ENCODE measurements around the gene MRPS6. TPM values are rescaled to one million over a fixed set of nuclear protein-coding genes. Genes with fewer than 3 reads are reported as not detected.

Gene MRPS6
- polyA plus RNA-seq, 4 donors: 129 to 152 (median 137) TPM

DNA sequence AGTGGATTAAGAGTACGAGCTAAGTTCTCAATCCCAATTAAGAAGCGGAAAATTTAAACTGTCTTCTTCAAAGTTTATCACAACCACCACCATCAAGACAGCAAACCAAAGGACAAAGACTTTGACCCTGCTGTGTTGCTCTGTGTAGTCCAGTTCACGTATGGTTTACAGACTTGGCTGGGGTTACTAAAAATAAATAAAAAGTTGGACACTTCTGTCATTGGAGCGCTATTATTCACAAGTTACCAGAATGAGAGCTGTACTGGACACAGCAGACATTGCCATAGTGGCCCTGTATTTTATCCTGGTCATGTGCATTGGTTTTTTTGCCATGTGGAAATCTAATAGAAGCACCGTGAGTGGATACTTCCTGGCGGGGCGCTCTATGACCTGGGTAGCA, 21.6 kb downstream of the MRPS6 start:
- no peak for DNase-seq (ENCODE audit: low read depth in 4 of 4, low spot score in 3 of 4)

DNA sequence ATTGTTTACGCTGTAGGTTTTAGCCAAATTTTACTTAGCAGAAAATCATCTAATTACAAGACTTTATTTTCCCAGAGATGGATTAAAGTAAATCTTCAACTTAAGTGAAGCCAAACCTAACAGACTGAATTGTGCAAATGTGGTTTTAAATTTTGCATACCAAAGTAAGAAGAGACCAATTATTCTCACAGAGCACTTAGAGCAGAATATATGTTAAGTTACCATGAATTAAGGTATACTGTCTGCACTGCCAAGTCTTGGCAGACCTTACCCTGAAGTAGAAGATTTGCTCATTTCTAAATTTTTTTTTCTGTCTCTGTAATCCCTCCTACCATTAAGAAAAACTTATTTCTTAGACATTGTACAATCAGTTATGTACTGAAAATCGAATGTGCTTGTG, 24.1 kb downstream of the MRPS6 start:
- DNase-seq (ENCODE audit: low read depth in 4 of 4, low spot score in 3 of 4): no peak

DNA sequence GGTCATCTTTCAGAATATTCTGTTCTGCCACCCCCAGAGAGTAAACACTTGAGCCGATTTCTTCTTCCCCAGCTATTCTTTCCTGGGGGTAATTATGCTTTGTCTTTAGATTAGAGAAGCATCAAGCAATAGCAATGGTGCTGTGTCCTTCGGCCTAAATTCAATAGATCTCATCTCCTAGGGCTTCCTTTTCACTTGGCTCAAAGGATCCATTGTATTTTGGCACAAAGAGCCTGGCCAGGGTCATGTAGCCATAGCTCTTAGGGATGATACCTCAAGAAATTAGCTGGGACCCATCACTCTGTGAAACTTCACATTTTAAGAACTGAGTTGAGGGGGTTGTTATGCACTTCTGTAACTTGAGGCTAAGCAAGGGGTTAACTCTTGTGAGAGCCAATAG, 27.0 kb downstream of the MRPS6 start:
- DNase-seq (ENCODE audit: low read depth in 4 of 4, low spot score in 3 of 4): no peak

DNA sequence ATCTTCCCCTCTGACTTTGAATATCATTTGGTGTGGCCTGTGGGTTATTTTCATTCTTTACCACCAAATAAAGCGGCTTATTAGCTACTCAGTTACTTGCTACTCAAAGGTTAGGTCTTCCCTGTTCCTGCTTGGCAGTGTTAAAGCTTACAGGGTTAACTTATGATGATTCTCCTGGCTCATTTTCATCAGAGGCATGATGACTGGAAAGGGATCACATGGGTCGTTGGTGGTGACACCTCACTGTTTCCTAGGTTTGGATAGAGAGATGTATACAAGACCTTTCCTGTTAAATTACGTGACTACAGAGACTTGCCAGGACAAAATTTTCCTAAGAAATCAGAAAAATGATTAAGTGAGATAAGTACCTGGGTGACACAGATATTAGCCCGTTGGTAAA, 27.4 kb downstream of the MRPS6 start:
- no peak for DNase-seq (ENCODE audit: low read depth in 4 of 4, low spot score in 3 of 4)

DNA sequence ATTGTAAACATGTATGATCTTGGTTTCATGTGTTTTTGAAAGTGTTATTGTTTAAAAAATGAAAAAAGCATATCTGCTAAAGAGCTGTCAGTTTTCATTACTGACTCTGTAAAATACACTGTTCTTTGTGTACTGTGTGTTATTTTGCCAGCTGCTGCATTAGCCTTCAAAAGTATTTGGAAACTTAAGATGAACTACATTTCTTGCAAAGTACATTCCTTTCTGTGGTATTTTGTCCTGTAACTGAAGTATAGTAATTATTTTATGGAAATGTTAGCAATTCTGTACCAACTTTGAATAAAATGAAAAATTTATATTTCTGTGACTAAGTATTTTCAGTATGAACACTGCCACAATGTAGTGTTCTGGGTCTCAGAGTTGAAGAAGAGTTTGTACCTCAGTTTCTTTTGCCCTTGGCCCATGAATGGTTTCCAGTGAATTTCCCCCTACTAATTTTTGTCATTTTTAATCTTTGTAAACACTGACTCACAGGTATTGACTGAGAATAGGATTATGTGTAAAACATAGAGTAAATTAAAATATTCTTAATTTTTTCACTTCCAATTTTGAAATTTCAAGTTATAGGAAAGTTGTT, 32.7 kb downstream of the MRPS6 start:
- DNase-seq (ENCODE audit: low read depth in 4 of 4, low spot score in 3 of 4): no peak

DNA sequence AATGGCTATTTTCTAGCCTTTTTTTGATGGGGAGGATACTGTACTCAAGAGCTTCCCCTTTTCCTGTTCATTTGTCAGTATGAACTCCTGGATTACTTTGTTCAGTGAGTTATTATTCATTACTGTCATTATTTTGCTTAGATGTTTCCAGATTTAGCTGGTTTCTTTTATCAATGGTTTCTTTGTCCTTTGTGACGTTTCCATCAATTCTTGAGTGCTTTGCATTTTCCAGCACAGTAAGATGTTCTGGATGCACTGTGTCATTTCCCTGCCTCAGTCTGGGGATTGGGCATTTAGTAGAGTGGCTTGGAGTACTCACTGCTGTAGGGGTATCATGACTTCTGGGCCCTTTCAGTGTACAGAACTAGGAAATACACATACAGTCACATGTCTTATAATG, 34.2 kb downstream of the MRPS6 start:
- DNase-seq (ENCODE audit: low read depth in 4 of 4, low spot score in 3 of 4): no peak

DNA sequence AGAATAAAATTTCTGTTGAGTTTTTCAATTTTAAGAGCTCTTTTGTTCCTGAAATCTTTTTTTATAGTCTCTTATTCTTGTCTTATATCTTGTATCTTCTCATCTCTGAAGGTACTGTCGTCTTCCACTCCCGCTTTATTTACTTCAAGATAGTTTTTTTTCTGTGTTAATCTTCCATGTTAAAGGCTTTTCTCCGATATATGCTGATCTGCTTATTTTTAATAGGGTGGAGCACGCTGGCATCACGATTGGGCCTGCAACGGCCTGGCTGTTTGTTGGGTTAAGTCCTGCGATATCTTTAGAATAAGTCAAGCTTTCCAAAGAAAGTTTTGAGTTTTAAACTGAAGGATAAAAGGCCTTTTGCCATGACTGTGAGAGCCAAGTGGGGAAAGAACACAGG, 35.7 kb downstream of the MRPS6 start:
- no peak for DNase-seq (ENCODE audit: low read depth in 4 of 4, low spot score in 3 of 4)

DNA sequence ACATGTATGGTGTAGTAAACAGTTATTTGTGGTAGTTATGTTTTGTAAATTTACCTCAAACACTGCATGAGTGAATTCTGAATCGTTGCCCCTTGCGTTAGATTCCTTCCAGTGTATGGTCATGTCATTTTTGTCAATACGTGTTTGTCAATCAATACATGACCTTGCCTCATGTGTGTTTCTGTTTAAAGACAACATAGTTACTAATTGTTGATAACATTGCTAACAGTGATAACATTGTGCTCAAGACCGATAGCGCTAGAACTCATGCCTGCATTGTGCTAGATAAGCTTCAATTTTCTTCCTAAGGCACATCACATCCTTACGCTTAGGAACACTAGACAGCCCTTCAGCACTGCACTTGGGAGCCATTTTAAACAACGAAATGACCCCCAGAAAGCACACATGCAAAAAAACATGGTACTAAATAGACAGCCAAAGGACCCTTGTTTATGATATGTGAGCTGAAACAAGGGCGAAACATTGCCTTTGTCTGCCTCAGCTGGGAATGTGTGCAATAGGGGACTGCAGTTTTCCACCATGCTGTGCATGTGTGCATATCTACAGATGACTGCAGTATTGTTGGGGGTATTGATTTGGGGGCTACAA, 37.3 kb downstream of the MRPS6 start:
- DNase-seq (ENCODE audit: low read depth in 4 of 4, low spot score in 3 of 4): no peak

DNA sequence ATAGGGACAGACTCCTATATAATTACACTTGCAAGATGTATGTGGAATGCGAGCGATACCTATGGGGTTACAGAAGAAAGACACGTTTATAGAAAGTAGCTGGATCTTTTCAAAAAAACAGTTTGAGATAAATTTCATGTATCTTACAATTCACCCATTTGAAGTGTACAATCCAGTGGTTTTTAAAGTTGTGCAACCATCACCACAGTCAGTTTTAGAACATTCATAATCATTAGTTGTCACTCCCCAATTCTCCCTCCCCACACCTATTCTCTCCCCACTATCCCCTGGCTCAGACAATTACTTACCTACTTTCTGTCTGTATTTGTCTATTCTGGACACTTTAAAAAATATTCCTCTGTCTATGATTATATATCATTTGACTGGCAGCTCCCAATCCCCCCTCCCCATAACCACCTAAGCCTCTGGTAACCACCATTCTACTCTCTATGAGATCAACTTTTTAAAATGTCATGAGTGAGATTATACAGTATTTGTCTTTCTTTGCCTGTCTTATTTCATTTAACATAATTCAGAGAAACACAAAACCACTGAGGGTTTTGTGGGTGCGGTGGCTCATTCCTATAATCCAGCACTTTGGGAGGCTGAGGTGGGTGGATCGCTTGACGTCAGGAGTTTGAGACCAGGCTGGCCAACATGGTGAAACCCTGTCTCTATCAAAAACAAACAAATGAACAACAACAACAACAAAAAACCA, 39.1 kb downstream of the MRPS6 start:
- DNase-seq (ENCODE audit: low read depth in 4 of 4, low spot score in 3 of 4): no peak

DNA sequence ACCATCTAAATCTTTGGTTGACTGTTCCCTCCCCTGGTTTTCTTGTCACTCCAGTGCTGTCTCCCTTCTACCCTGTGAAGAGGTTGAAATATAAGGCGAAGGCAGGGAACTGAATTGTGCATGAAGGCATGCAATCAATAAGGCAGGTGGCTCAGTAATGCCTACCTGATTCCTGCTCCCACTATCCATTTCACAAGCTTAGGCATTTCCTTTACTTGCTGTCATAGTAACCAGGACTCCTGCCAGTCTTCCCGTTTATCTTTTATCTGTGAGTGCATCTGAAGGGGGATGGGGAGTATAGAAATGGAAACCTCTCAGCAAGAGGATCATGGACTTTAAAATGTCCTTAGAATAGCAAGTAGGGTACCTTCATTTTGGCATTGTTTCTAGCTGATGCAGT, 40.5 kb downstream of the MRPS6 start:
- no peak for DNase-seq (ENCODE audit: low read depth in 4 of 4, low spot score in 3 of 4)

DNA sequence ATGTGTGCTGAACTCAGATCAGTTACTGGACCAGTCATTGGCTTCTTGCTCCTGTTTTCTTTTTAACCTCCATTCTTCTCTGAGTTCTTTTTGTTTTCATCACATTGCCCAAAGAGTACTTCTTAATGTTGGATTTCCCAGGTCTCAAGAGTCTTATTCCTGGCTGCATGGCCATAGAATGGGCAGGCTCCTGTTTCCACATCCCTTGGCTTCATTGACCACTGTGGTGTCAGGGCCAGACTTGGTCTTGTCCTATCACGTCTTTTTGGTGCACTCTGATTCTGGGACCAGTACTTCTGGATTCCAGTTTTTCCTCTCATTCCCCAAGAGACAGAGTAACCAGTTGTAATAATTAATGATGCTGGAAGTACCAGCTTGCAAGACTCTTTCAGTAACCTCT, 41.8 kb downstream of the MRPS6 start:
- DNase-seq (ENCODE audit: low read depth in 4 of 4, low spot score in 3 of 4): no peak

DNA sequence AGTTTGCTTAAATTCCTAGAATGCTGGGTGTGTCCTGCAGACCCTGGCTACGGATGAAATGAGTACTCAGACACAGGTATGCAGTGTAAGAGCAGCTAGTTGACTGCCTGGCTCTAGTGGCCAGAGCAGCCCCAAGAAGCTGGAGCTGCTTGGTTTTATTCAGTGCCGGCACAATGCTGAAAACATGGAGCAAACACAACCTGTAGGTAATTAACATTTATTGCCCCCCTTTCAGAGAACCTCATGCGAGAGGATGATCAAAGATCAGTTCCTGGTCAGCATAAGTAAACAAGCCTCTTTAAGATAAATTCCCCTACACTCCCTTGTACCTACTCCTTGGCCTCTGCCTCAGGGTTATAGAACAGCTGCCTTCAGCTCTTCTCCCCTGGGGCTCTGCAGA, 43.2 kb downstream of the MRPS6 start:
- no peak for DNase-seq (ENCODE audit: low read depth in 4 of 4, low spot score in 3 of 4)

DNA sequence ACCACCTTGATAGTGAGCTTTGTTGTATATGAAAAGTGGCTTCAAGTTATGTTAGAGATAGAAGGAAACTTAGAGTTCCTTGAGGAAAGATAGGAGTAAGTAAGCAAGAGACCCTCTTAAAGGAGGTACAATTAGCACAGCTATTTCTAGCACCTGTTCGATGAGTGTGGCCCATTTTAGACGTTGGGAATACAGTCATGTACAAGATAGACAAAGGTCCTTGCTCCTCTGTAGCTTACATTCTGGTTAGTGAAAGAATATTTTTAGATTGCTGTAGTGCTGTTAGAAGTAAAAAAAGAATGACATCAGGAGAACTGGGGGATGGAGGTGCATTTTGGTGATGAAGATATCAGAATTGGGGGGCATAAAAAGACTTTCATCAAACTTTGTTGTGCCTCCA, 47.5 kb downstream of the MRPS6 start:
- DNase-seq (ENCODE audit: low read depth in 4 of 4, low spot score in 3 of 4): no peak

DNA sequence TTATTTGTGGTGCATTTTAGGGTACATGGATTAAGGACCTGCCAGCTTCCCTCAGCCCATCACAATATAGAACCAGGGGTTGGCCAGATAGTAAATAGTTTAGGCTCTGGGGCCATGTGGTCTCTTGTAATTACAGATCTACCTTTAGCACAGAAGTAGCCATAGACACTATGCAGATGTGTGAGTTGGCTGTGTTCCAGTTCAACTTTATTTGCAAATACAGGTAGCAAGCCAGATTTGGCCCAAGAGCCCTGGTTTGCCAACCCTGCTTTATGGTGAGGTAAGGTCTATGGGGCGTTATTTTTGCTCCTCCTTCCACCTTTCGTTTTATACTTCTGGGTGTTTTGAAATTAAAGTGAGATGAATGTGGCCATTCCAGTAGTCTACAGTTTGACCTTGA, 48.7 kb downstream of the MRPS6 start:
- no peak for DNase-seq (ENCODE audit: low read depth in 4 of 4, low spot score in 3 of 4)

DNA sequence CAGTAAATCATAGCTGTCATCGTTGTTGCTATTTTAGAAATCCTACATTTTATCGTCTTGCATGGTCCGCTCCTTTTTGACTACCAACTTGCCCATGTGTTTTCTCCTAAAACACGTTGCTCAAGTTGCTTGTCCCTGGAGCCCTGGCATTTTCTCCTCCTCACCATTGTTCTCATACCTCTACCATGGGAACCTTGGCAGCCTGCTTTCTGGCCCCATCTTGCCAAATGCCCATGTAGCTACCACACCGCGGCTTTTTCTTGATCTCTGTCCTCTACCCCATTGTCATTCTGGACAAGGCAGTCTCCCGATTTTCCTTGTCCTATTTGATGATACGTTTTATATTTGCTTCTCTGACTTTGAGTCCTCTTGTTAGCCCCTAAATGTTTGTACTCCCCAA, 50.2 kb downstream of the MRPS6 start:
- DNase-seq (ENCODE audit: low read depth in 4 of 4, low spot score in 3 of 4): no peak

DNA sequence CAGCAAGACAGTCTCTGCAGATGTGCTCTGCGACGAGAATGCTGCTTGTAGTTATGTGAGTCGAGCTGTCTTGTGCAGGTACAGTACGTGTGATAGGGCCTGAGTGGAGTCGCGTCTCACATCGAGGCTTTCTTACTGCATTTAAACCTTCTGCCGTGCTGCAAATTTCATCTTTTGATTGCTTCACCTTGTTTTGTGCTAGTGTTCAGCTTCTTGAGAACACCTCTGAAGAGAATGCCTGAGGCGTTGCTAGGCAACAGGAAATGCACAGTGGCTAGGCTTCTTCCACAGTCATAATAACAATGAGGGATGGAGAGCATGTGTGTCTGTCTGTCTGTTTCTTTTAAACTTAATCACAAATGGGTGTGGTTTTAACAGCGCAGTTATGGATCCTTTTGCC, 52.9 kb downstream of the MRPS6 start:
- no peak for DNase-seq (ENCODE audit: low read depth in 4 of 4, low spot score in 3 of 4)

DNA sequence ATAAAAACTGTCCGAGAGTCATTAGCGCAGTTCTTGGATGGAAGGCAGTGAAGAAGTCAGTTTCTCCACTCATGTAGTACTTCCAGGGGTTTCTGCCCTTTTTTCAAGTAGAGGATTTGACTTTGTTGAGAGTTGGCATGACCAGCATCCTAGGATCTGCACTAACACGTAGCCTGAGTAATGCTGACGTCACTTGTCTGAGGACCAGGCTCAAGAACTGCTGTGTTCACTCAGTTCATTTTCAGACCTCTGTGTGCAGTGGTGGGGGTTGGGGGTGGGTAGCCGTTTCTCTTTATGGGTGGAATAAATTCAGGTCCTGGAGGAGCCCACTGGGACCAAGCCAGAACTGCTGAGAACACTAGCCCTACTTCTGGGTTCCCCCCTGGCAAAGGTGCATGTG, 53.3 kb downstream of the MRPS6 start:
- no peak for DNase-seq (ENCODE audit: low read depth in 4 of 4, low spot score in 3 of 4)

DNA sequence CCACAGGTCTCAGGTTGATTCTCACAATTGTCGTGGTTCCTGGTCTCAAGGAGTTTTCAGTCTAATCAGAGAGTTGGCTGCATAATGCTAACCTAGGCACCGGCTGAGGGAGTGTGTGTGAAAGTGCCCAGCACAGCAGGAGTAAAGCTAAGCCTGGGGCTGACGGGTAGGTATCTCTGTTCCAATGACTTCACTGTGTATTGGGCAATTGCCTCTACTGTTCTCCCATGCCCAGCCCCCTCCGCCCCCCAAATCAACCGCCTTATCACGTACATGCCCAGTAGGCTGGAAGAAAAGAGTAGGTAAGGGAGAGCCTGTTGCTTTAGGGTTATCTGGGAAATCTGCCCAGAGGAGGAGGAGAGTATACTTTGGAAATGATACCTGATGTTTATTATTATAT, 54.7 kb downstream of the MRPS6 start:
- no peak for DNase-seq (ENCODE audit: low read depth in 4 of 4, low spot score in 3 of 4)

DNA sequence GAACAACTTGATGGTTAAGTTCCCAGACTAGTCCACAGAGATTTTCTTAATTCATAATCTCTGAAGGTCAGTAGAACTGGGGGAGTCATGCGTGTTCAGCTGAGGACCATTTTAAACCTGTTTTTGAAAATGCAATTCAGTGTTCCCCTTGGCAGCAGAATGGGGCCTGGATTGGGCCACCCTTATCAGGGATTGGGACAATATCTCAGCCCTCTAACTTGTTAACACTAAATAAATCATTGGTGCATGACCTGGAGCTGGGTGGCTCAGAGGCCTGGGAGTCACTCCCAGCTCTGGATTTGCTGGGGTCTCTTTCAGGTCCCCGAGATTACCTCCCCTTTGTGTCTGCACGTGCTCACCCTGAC, 55.3 kb downstream of the MRPS6 start:
- no peak for DNase-seq (ENCODE audit: low read depth in 4 of 4, low spot score in 3 of 4)

DNA sequence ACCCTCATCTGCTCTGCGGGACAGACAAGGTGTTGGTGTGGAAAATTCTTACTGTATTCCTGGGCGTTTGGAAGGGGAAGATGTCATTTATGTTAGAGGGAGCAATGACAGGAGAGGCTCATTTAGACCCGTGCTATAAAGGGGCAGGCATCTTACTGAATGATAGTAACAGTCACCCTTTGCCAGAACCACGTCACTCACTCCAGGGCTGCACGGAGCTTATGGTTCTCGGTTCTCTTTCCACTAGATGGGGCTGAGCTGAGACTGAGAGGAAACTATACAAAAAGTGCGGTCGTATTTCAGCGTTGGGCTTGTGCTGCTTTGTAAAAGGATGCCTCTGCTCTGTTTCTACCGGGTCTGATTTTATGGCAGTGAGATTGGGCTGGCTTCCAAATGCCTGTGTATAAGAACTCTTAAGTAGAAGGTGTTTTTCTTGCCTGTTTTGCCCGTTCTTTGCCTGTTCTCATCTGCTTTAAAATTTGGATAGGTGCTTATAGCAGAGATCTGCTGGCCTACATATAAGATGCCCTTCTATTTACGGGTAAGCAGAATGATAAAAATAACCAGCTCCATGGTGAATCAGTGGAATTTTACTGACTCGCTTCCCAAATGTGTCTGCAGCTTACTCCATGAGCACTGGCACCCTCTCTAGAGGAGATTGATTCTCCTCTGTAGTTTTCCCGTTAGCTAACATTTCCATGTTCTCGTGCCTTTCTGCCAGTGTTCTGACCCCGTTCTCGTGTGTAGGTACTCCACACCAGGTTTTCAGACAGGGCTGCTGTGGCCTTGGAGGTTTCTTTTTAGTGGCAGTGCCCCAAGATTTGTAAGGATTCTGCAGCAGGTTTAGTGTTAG, 55.9 kb downstream of the MRPS6 start:
- DNase-seq (ENCODE audit: low read depth in 4 of 4, low spot score in 3 of 4): peak; percentile 41 to 67 (median 60)

DNA sequence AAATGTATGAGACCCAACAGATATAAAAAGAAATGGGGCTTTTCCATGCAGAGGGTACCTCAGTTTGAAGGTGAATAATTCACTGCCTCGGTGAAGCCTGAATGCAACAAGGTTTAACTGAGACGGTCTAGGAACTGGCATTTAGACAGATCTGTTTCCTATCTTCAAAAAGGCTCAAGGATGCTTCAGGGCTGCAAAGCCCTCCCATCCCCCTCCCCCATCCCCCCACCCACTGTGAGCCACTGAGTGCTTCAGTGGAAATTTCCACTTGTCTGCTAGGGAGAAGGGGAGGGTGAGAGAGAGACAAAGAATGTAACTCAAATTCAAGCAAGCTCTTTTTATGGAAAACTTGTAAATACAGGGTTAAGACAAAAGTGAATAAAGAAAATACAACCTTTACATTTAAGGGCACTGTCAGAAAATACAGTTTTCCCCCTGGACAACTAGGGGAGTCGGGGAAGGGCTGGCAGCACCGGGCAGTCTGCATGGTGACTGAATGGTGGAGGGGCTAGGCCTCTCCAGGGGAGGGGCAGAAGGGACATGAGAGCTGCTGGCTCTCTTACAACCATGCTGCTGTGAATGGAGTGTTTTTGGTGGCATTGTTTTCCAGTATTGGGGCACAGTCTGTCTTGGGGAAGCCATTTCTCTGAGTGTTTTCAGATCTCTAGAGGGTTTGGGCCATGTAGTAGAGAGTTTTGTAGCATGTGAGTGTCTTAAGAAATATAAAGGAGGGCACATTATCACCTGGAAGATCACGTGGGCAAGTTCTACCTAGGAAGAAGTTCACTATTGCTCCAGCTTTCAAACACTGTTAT, 56.7 kb downstream of the MRPS6 start:
- DNase-seq (ENCODE audit: low read depth in 4 of 4, low spot score in 3 of 4): no peak

Data from right renal pelvis (tissue), 4 donors.